ENCODE measurements around the gene ENPP5. TPM values are rescaled to one million over a fixed set of nuclear protein-coding genes. Genes with fewer than 3 reads are reported as not detected.

ENPP5 gene
- total RNA-seq, 1 donor from 2014 or later, result 0.12 TPM

GRCh38 chr6:46216879-46217278 lies 46.1 kb upstream of the ENPP5 start:
- Mint-ChIP-seq H3K27ac (ENCODE audit: unreplicated experiment) (no peak overlapping the region), H3K36me3 (ENCODE audit: low read depth) (no peaks in the 10 kb centered on the region), H3K4me3 (ENCODE audit: unreplicated experiment) (no peak overlapping the region), H3K9me3 (ENCODE audit: low read depth) (peaks cover 2% of the 10 kb centered on the region), H3K27me3 (ENCODE audit: low read depth) (peaks cover 19% of the 10 kb centered on the region), H3K4me1 (ENCODE audit: low read depth) (no peaks in the 10 kb centered on the region)
- no peak for TF ChIP-seq CTCF (IDR thresholded peaks at IDR 0.05)
- no peak for DNase-seq (ENCODE audit: low spot score)

- Mint-ChIP-seq H3K27ac (ENCODE audit: unreplicated experiment) (no peak overlapping the region), H3K9me3 (ENCODE audit: low read depth) (peaks cover 2% of the 10 kb centered on the region), H3K4me3 (ENCODE audit: unreplicated experiment) (no peak overlapping the region), H3K27me3 (ENCODE audit: low read depth) (peaks cover 20% of the 10 kb centered on the region), H3K36me3 (ENCODE audit: low read depth) (no peaks in the 10 kb centered on the region), H3K4me1 (ENCODE audit: low read depth) (no peaks in the 10 kb centered on the region)
- no peak for TF ChIP-seq CTCF (IDR thresholded peaks at IDR 0.05)
- no peak for DNase-seq (ENCODE audit: low spot score)
Measured at GRCh38 chr6:46215777-46216176, 45.0 kb upstream of the ENPP5 start.

- Mint-ChIP-seq H3K4me3 (ENCODE audit: unreplicated experiment) (no peak overlapping the region), H3K9me3 (ENCODE audit: low read depth) (peaks cover 2% of the 10 kb centered on the region), H3K27ac (ENCODE audit: unreplicated experiment) (no peak overlapping the region), H3K36me3 (ENCODE audit: low read depth) (no peaks in the 10 kb centered on the region), H3K4me1 (ENCODE audit: low read depth) (no peaks in the 10 kb centered on the region), H3K27me3 (ENCODE audit: low read depth) (peaks cover 19% of the 10 kb centered on the region)
- TF ChIP-seq CTCF (IDR thresholded peaks at IDR 0.05), result no peak
- DNase-seq (ENCODE audit: low spot score), result no peak
Measured at GRCh38 chr6:46215213-46215612, 44.4 kb upstream of the ENPP5 start.

- DNase-seq (ENCODE audit: low spot score), result no peak
- Mint-ChIP-seq H3K9me3 (ENCODE audit: low read depth) (peaks cover 2% of the 10 kb centered on the region), H3K4me3 (ENCODE audit: unreplicated experiment) (no peak overlapping the region), H3K4me1 (ENCODE audit: low read depth) (no peaks in the 10 kb centered on the region), H3K27me3 (ENCODE audit: low read depth) (peaks cover 25% of the 10 kb centered on the region), H3K27ac (ENCODE audit: unreplicated experiment) (no peak overlapping the region), H3K36me3 (ENCODE audit: low read depth) (no peaks in the 10 kb centered on the region)
- no peak for TF ChIP-seq CTCF (IDR thresholded peaks at IDR 0.05)
Measured at GRCh38 chr6:46211917-46212316, 41.1 kb upstream of the ENPP5 start.

- no peaks in the 10 kb centered on the region for H3K4me1 Mint-ChIP-seq (ENCODE audit: low read depth)
- no peak for TF ChIP-seq CTCF (IDR thresholded peaks at IDR 0.05)
- H3K36me3 Mint-ChIP-seq (ENCODE audit: low read depth), result no peaks in the 10 kb centered on the region
- H3K27me3 Mint-ChIP-seq (ENCODE audit: low read depth), result peaks cover 25% of the 10 kb centered on the region
- H3K27ac Mint-ChIP-seq (ENCODE audit: unreplicated experiment), result no peak overlapping the region
- no peak overlapping the region for H3K4me3 Mint-ChIP-seq (ENCODE audit: unreplicated experiment)
- DNase-seq (ENCODE audit: low spot score), result no peak
- peaks cover 2% of the 10 kb centered on the region for H3K9me3 Mint-ChIP-seq (ENCODE audit: low read depth)
Measured at GRCh38 chr6:46210294-46210693, 39.5 kb upstream of the ENPP5 start.

All from chondrocyte (in vitro differentiated cells).